GM12878 (cell line): ENCODE results near the gene ADAMTS18. TPM values are rescaled to one million over a fixed set of nuclear protein-coding genes. Genes with fewer than 3 reads are reported as not detected.

Experiments used
- ATAC-seq: fragments of 200-7000 bp; cut with Tn5 transposase; 3 replicates; pipeline ENCODE4 v1.9.1; 2020; ENCODE audit warnings: mild to moderate bottlenecking, moderate library complexity
- BruUV-seq: library from RNA; stranded (reverse); fragments of 400-500 nt; replicated peaks from 2 replicates; lab custom pipeline; 2021; lab: Mats Ljungman, UMichigan
- CTCF ChIA-PET: fragments of 300-600 bp; sonication (Branson Sonifier 250); formaldehyde crosslinking; extraction: SDS; loops from one replicate; lab custom pipeline; 2021; ENCODE audit warnings: inconsistent platforms; lab: Yijun Ruan, JAX
- POLR2A ChIA-PET: fragments of 350-600 bp; formaldehyde crosslinking; extraction: SDS; loops from one replicate; lab custom pipeline; 2021; ENCODE audit warnings: inconsistent platforms; lab: Charles Lee
- RAD21 ChIA-PET: fragments of 300-600 bp; sonication (Branson Sonifier 250); formaldehyde crosslinking; loops from one replicate; lab custom pipeline; 2023; ENCODE audit warnings: antibody characterized with exemption; ENCODE audit not compliant: unreplicated experiment; lab: Charles Lee
- SMC1A ChIA-PET: fragments of 300-600 bp; sonication (Branson Sonifier 250); formaldehyde crosslinking; loops from one replicate; lab custom pipeline; 2023; ENCODE audit not compliant: unreplicated experiment, uncharacterized antibody; lab: Charles Lee
- DNase-seq: peaks from one replicate; pipeline ENCODE4 v3.0.0-alpha.2; 2011; ENCODE audit warnings: low read depth, low spot score
- FAIRE-seq: peaks from 3 replicates; lab custom pipeline; 2011; peaks lifted over from hg19 to GRCh38; lab: Jason Lieb, UNC
- H2AFZ ChIP-seq: 2 replicates; pipeline ENCODE4 v1.6.0; 2011; ENCODE audit warnings: low read depth, low read length, control low read depth; ENCODE audit not compliant: control insufficient read depth
- H3K27ac ChIP-seq: 2 replicates; pipeline ENCODE4 v1.5.1; 2011; ENCODE audit warnings: control low read depth; ENCODE audit not compliant: control insufficient read depth, insufficient read depth
- H3K27me3 ChIP-seq, 2 experiments: replicated peaks in 1 of 2; 2 replicates each; pipeline versions ENCODE4 v1.6.0 to v1.6.1; 2011; ENCODE audit warnings: low read length in 1 of 2; ENCODE audit not compliant: control insufficient read depth in 2 of 2, insufficient read depth in 2 of 2
- H3K36me3 ChIP-seq, 2 experiments: 2 replicates each; pipeline ENCODE4 v1.5.1; 2011; ENCODE audit warnings: low read length in 1 of 2; ENCODE audit not compliant: control insufficient read depth in 2 of 2, insufficient read depth in 2 of 2
- H3K4me1 ChIP-seq: 2 replicates; pipeline ENCODE4 v1.6.1; 2011; ENCODE audit warnings: mild to moderate bottlenecking, low read length, moderate library complexity, mixed read lengths; ENCODE audit not compliant: control insufficient read depth, insufficient read depth
- H3K4me2 ChIP-seq: 2 replicates; pipeline ENCODE4 v1.6.0; 2011; ENCODE audit warnings: control low read depth; ENCODE audit not compliant: control insufficient read depth, insufficient read depth
- H3K4me3 ChIP-seq: fragments of 200-600 bp; sonication (generic); 2 replicates; pipeline ENCODE4 v1.5.1; 2016
- H3K79me2 ChIP-seq: 2 replicates; pipeline ENCODE4 v1.6.0; 2011; ENCODE audit warnings: low read length; ENCODE audit not compliant: control insufficient read depth, insufficient read depth
- H3K9ac ChIP-seq: 2 replicates; pipeline ENCODE4 v1.8.0; 2011; ENCODE audit warnings: low read length, control low read depth, mixed read lengths; ENCODE audit not compliant: control insufficient read depth, insufficient read depth
- H3K9me3 ChIP-seq: replicated peaks from 3 replicates; pipeline ENCODE4 v1.5.1; 2011; ENCODE audit warnings: mild to moderate bottlenecking, low read length; ENCODE audit not compliant: control insufficient read depth, insufficient read depth
- H4K20me1 ChIP-seq: 2 replicates; pipeline ENCODE4 v1.6.0; 2011; ENCODE audit not compliant: control insufficient read depth, insufficient read depth
- BCL11A ChIP-seq: IDR thresholded peaks from 2 replicates; pipeline ENCODE4 v1.6.1; 2011; ENCODE audit warnings: low read depth, low read length
- CREB1 ChIP-seq: IDR thresholded peaks from 2 replicates; pipeline ENCODE4 v1.6.1; 2012; ENCODE audit warnings: low read depth, mild to moderate bottlenecking, inconsistent platforms
- DPF2 ChIP-seq: fragments of 450-650 bp; IDR thresholded peaks from 2 replicates; pipeline ENCODE4 v1.6.1; 2017; ENCODE audit warnings: mild to moderate bottlenecking
- ETV6 ChIP-seq, 2 experiments: fragments of 450-650 bp in 1 of 2; IDR thresholded peaks in 1 of 2; conservative IDR thresholded peaks in 1 of 2; 2 replicates each; pipeline ENCODE4 v1.6.1; 2014; ENCODE audit warnings: antibody characterized with exemption in 1 of 2, borderline replicate concordance in 1 of 2, low read depth in 1 of 2, mild to moderate bottlenecking in 1 of 2, moderate library complexity in 1 of 2
- HCFC1 ChIP-seq: fragments of 150-350 bp; IDR thresholded peaks from 2 replicates; pipeline ENCODE4 v1.6.1; 2014; ENCODE audit warnings: low read length
- IKZF2 ChIP-seq, 2 experiments: fragments of 450-650 bp; IDR thresholded peaks; 2 replicates each; pipeline ENCODE4 v1.6.1; 2017; ENCODE audit warnings: mild to moderate bottlenecking in 2 of 2, moderate library complexity in 2 of 2
- JUNB ChIP-seq: IDR thresholded peaks from 2 replicates; pipeline ENCODE4 v1.6.1; 2016; ENCODE audit warnings: antibody characterized with exemption, mild to moderate bottlenecking
- KDM1A ChIP-seq: fragments of 200-600 bp; sonication (generic); IDR thresholded peaks from 2 replicates; pipeline ENCODE4 v1.6.1; 2016; ENCODE audit warnings: borderline replicate concordance
- MAX ChIP-seq: IDR thresholded peaks from 2 replicates; pipeline ENCODE4 v1.6.1; 2012; ENCODE audit warnings: low read depth, low read length, improper control_type of control experiment
- MEF2A ChIP-seq: IDR thresholded peaks from 2 replicates; pipeline ENCODE4 v1.6.1; 2011; ENCODE audit warnings: low read depth, mild to moderate bottlenecking, low read length, moderate library complexity; ENCODE audit not compliant: insufficient read depth
- MXI1 ChIP-seq: fragments of 150-350 bp; IDR thresholded peaks from 2 replicates; pipeline ENCODE4 v1.6.1; 2011; ENCODE audit warnings: low read depth, mild to moderate bottlenecking, inconsistent platforms, low read length, improper control_type of control experiment
- NFIC ChIP-seq: IDR thresholded peaks from 2 replicates; pipeline ENCODE4 v1.6.1; 2012; ENCODE audit warnings: low read depth, mild to moderate bottlenecking, inconsistent platforms, low read length, moderate library complexity
- PBX3 ChIP-seq: IDR thresholded peaks from 2 replicates; pipeline ENCODE4 v1.6.1; 2011; ENCODE audit warnings: mild to moderate bottlenecking, low read depth, low read length, moderate library complexity; ENCODE audit not compliant: insufficient replicate concordance
- PKNOX1 ChIP-seq: fragments of 450-650 bp; IDR thresholded peaks from 2 replicates; pipeline ENCODE4 v1.6.1; 2016; ENCODE audit warnings: mild to moderate bottlenecking
- RFX5 ChIP-seq: IDR thresholded peaks from 2 replicates; pipeline ENCODE4 v1.6.1; 2011; ENCODE audit warnings: low read depth, low read length, improper control_type of control experiment
- RUNX3 ChIP-seq: IDR thresholded peaks from 2 replicates; pipeline ENCODE4 v1.6.1; 2012; ENCODE audit warnings: low read length, inconsistent platforms
- ZBED1 ChIP-seq: IDR thresholded peaks from 2 replicates; pipeline ENCODE4 v1.6.1; 2016; ENCODE audit warnings: borderline replicate concordance
- WGBS: methylation state at CpG from one replicate; pipeline ENCODE4 v1.1.6; 2016; ENCODE audit warnings: low lambda C conversion rate; ENCODE audit not compliant: insufficient replicate concordance, insufficient coverage; ENCODE audit errors: missing lambda C conversion rate; 5-methylcytosine and 5-hydroxymethylcytosine counted together
- in situ Hi-C: fragments of 300-500 bp; cut with MboI; formaldehyde crosslinking; loops from 9 replicates; pipeline ENCODE4 v1.14.3; 2018; ENCODE audit warnings: mixed read lengths
- intact Hi-C: fragments of 100-400 bp; cut with micrococcal nuclease; formaldehyde crosslinking; loops from one replicate; pipeline ENCODE4 v1.14.2; 2022; ENCODE audit not compliant: unreplicated experiment
- polyA plus RNA-seq, 11 experiments: library from polyadenylated mRNA; depleted of rRNA in 4 of 11; unstranded in 6 of 11; stranded (reverse) in 5 of 11; fragments of >200 nt; fragmentation: Nextera tagmentation in 4 of 11; fragmentation: Illumina TruSeq in 1 of 11; extraction: Ambion mirVana in 4 of 11; extraction: Trizol in 1 of 11; gene quantifications; 1 replicate in 1 of 11; 2 replicates in 10 of 11; pipeline versions ENCODE4 v1.2.1 to v1.2.3, GENCODE V29; 2011 to 2016; ENCODE audit warnings: inconsistent platforms in 2 of 11, missing spikeins in 2 of 11, low read depth in 1 of 11
- total RNA-seq, 4 experiments: library from RNA; depleted of rRNA in 3 of 4; stranded (reverse); fragments of >200 nt in 3 of 4; fragmentation: Illumina TruSeq in 1 of 4; extraction: Trizol in 1 of 4; gene quantifications; 2 replicates each; pipeline versions ENCODE4 v1.2.1 to v1.2.3, GENCODE V29; 2013 to 2021

The ADAMTS18 gene
- total and polyA plus RNA-seq, 10 of the 15 experiments (the other 5 are each of a cell fraction or from before 2014, with no cell fraction given), result not detected

GRCh38 chr16:77328274-77328673 is 106.6 kb downstream of the ADAMTS18 start:
- TF ChIP-seq KDM1A, result no peak
- TF ChIP-seq, all 136 proteins: peak for 0
- intact Hi-C loops (no loop called here), in situ Hi-C loops (no loop called here)
- POLR2A ChIA-PET, result no interaction called here
- no peaks in the 10 kb centered on the region for H3K36me3 ChIP-seq
- SMC1A ChIA-PET, result no interaction called here
- no peaks in the 10 kb centered on the region for H4K20me1 ChIP-seq
- H2AFZ ChIP-seq, result no peak overlapping the region
- no peak overlapping the region for H3K9ac ChIP-seq
- H3K9me3 ChIP-seq, result no peaks in the 10 kb centered on the region
- no peak for FAIRE-seq
- 67% methylated on average over 7 of the region's 7 CpGs for WGBS
- no peak overlapping the region for H3K27ac ChIP-seq
- ATAC-seq, result no peak
- no peak overlapping the region; the same call in 1 of the 2 replicates for H3K4me2 ChIP-seq
- RAD21 ChIA-PET, result no interaction called here
- DNase-seq, result no peak
- CTCF ChIA-PET, result interaction anchor here (0.6 kb wide), 1 partner anchor 19 kb away, joined by 4 read pairs; no protein-coding TSS in a partner anchor
- H3K79me2 ChIP-seq, result no peaks in the 10 kb centered on the region
- no TSS peak for BruUV-seq
- no peaks in the 10 kb centered on the region for H3K27me3 ChIP-seq
- H3K4me1 ChIP-seq, result peaks cover 3% of the 10 kb centered on the region
- H3K4me3 ChIP-seq, result no peak overlapping the region

GRCh38 chr16:77327717-77328116 is 107.1 kb downstream of the ADAMTS18 start:
- Histone ChIP-seq H3K79me2 (no peaks in the 10 kb centered on the region), H2AFZ (no peak overlapping the region), H3K4me3 (no peak overlapping the region), H4K20me1 (no peaks in the 10 kb centered on the region), H3K27me3 (no peaks in the 10 kb centered on the region), H3K27ac (no peak overlapping the region), H3K36me3 (no peaks in the 10 kb centered on the region), H3K9ac (no peak overlapping the region), H3K4me1 (peaks cover 3% of the 10 kb centered on the region), H3K4me2 (peak overlapping the region; percentile 32), H3K9me3 (no peaks in the 10 kb centered on the region)
- in situ Hi-C loops (no loop called here), intact Hi-C loops (no loop called here)
- ChIA-PET RAD21 (no interaction called here), POLR2A (no interaction called here), CTCF (interaction anchor here (0.6 kb wide), 1 partner anchor 90 kb away, joined by 4 read pairs; no protein-coding TSS in a partner anchor), SMC1A (no interaction called here)
- FAIRE-seq (peak; percentile 84), ATAC-seq (peak; percentile 74), DNase-seq (no peak)
- WGBS, result 0% methylated on average over 2 of the region's 2 CpGs
- BruUV-seq, result no TSS peak
- 0 out of 4 replicates have a peak, but pooled peaks of 1 of the 2 experiments have one; percentile 49 for TF ChIP-seq ETV6 (conservative IDR thresholded peaks at IDR 0.05 in 1 of 2, IDR thresholded peaks at IDR 0.05 in 1 of 2; ENCODE audit: borderline replicate concordance in 1 of 2, low read depth in 1 of 2)
- TF ChIP-seq PKNOX1, result peak; percentile 91
- no peak for TF ChIP-seq HCFC1
- TF ChIP-seq MEF2A, result peak; percentile 60; the same call in 1 of the 2 replicates
- TF ChIP-seq BCL11A, result peak; percentile 25; the same call in 1 of the 2 replicates
- TF ChIP-seq IKZF2 (IDR thresholded peaks at IDR 0.05), result peak; percentile 66 to 73; a peak in 3 of 4 replicates
- TF ChIP-seq NFIC, result peak; percentile 82
- TF ChIP-seq DPF2, result 0 out of 2 replicates have a peak, but pooled peaks have one; percentile 31
- peak; percentile 95 for TF ChIP-seq JUNB
- peak; percentile 64 for TF ChIP-seq RUNX3
- peak; percentile 45; the same call in 1 of the 2 replicates for TF ChIP-seq CREB1
- peak; percentile 44 for TF ChIP-seq PBX3
- TF ChIP-seq MAX, result no peak
- no peak for TF ChIP-seq RFX5
- no peak for TF ChIP-seq ZBED1
- no peak for TF ChIP-seq MXI1
